Hindlimb muscle (tissue), 1 donor: ENCODE measurements around the gene TRABD. TPM values are rescaled to one million over a fixed set of nuclear protein-coding genes. Genes with fewer than 3 reads are reported as not detected.

Source experiments
- DNase-seq: peaks from one replicate; pipeline ENCODE4 v3.0.0-alpha.2; 2013
- polyA plus RNA-seq: library from polyadenylated mRNA; unstranded; fragments of 120-200 nt; gene quantifications from one replicate; pipeline ENCODE4 v1.2.1, GENCODE V29; 2013; ENCODE audit not compliant: insufficient read length

The TRABD gene
- polyA plus RNA-seq, 1 donor: 23.3 TPM

DNA sequence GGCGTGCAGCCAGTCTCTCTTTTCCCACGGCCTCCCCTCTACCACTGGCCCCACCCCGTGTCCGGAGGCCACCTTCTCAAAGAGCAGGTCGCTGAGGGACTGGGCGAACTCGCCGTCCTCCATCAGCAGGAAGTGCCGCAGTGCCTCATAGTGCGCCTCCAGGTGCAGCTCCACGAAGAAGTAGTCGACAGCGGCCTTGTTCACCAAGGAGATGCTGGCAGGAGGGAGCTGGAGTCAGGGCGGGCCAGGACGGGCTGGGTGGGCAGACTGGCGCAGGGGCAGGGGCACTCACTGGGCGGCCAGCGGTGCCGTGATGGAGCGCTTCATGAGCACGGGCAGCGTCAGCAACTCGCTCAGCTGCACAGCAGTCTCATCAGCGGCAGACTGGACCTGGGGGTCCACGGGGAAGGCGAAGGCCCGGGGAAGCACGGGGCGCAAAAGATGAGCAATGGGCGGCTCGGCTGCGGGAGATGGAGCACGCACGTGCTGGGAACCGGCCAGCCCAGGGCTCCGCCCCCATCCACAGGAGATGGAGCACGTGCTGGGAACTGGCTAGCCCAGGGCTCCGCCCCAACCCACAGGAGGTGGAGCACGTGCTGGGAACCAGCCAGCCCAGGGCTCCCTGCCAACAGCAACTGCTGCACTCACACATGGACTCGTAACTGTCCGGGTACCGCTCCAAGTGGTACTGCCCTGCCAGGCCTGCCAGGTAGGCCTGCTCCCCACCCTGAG lies 33.4 kb downstream of the TRABD start:
- DNase-seq: no peak

- DNase-seq: no peak
Observed at GRCh38 chr22:50219800-50220602, 34.3 kb downstream of the TRABD start.

GRCh38 chr22:50220603-50221409 lies 35.1 kb downstream of the TRABD start:
- no peak for DNase-seq

DNA sequence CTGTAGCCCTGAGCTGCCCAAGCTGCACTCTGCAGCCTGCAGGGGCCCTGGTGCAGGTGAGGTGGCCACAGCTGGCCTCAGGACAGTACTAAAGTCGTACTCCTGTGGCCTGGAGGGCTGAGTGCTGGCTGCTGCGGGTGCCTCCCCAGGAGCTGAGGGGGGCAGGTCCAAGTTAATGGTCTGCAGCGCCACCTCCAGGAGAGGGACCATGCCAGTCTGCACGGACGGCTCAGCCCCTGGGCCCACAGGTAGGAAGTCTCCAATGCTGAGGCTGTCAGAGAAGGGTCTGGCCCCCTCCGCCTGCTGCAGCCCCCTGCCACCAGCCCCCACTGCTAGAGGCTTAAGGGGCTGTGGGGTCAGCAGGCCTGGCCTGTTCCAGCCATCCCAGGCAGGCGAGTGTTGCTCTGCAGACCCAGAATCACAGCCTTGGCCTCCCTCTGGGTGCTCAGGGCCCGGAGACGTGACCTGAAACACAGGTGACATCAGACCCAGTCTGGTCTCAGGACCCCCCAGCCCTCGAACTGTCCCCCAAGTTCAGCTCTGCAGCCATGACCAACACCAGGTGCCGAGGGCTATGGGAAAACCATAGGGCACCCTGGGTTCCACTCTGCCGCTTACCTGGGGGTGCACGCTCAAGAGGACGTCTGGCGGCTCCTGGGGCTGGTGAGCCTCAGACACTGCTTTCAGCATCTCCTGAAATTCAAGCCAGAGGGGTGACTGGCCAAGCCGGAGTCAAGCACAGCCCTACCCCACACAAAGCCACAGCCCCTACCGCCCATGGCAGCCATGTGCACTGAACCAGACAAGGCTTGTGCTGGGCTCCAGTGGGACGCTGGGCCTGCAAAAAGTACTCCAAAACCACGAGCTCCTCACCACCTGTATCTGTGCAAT lies 35.9 kb downstream of the TRABD start:
- no peak for DNase-seq

- DNase-seq: no peak
Observed at GRCh38 chr22:50222508-50222907, 36.8 kb downstream of the TRABD start.

DNA sequence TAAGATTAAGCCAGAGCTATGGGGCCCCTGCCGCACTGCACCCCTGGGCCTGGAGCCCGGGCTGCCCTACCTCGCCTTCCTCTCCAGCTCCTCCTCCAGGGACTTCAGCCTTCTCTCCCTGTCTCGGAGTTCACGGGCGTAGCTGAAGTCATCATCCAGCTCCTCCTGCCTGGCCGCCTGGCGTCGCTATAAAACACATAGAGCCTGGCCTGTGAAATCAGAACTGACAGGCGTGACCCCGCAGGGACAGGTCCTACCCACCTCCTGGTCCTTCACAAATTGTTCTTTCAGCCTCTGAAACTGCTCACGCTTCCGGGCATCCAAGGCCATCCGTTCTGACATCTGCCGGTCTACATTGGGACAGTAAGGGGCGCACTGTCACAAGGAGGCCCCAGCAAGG lies 38.4 kb downstream of the TRABD start:
- DNase-seq: no peak

GRCh38 chr22:50225200-50225969 lies 39.7 kb downstream of the TRABD start:
- no peak for DNase-seq

- DNase-seq: no peak
Observed at GRCh38 chr22:50226063-50226874, 40.6 kb downstream of the TRABD start.

- DNase-seq: no peak
Observed at GRCh38 chr22:50226875-50227165, 41.1 kb downstream of the TRABD start.

DNA sequence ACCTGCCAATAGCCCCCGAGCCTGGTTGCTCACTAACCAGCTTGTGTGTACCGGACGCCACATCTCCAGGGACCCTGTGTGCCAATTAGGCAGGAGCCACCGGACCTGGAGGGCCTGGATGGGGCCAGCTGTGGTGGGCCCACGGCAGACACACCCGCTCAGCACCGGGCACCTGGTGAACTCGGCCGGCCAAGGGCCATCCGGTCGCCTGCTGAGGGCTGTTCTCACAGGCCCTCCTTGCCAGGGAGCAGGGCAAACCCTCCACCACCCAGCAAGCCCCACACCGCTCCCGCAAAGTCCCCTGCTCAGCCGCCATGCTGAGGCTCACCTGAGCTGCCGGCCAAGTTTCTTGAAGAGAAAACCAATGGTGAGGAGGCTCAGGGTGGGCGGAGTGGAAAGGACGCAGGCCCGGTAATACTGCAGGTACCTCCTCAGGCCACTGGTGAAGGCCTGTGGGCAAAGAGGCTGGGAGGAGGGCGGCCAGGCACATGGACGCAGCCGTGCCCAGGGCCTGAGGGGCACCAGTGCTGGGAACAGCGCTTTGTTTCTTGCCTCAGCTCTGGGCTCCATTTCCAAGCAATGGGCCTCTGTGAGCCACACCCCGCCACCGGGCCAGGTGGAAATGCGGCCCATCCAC lies 42.0 kb downstream of the TRABD start:
- no peak for DNase-seq

GRCh38 chr22:50228366-50228765 lies 42.7 kb downstream of the TRABD start:
- no peak for DNase-seq

DNA sequence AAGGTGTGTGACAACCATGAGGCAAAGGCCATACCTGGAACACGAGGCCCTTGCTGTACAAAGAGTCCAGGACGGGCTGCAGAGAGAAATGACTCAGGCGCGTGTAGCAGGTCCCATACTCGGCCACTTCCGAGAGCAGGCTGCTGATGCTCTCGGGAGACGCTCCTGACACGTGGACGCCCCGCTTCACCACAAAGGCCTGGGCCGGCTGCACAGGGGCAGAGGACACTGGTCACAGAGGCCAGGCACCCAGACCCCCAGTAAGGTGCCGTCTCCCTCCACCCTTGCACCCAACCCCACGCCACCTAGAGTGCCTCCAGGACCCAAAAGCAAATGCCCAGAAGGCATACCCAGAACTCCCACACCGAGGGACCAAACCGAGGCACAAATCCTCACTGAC lies 43.7 kb downstream of the TRABD start:
- no peak for DNase-seq

- no peak for DNase-seq
Observed at GRCh38 chr22:50232481-50233151, 46.9 kb downstream of the TRABD start.

DNA sequence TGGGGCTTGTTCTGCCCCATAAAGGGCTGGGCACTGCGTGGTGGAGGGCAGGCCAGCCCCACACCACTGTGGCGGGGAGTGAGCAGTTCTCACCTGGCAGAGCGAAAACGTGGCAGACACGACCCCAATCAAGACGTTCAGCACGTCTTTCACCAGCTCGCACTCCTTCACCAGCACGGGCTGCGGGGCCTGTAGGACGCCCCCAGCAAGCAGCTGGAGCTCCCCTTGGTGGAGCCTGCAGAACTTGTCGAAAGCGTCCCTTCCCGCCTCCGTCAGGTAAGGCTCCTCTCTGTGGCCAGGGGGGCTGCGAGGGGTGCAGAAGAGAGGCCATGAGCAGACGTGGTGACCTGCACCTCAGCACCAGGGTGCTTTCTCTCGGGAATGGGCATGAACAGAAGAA lies 47.5 kb downstream of the TRABD start:
- no peak for DNase-seq

DNA sequence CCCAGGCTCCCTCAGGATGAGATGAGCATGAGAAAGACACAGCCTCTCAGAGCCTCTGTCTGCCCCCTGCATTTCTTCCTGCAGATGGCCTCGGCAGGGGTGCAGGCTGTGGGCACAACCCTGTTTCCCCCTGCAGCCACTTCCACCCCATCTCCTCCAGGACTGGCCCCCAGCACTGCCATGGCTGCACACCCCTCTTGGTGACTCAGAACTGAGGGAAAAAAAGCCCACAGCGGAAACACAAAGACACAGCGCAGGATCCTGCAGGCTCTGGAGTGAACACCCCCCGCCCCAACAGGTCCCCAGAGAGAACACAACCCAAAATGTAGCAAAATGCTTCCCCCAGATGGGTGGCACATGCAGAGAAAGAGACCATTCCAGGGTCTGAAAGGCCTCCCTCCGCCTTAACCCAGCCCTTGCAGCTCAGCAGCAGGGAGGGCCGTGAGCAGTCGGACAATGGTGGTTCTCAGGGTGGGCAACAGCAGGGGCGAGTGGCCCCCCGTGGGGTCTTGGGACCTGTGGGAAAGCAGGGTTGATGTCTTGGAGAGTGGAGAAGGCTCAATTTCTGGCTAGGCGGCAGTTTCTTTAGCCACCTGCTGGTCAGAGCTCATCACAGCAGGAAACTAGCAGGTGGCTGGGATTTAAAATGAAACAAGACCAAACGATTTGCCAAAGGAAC lies 51.2 kb downstream of the TRABD start:
- DNase-seq: no peak

- no peak for DNase-seq
Observed at GRCh38 chr22:50238755-50239154, 53.0 kb downstream of the TRABD start.

GRCh38 chr22:50242406-50242949 lies 56.8 kb downstream of the TRABD start:
- no peak for DNase-seq

DNA sequence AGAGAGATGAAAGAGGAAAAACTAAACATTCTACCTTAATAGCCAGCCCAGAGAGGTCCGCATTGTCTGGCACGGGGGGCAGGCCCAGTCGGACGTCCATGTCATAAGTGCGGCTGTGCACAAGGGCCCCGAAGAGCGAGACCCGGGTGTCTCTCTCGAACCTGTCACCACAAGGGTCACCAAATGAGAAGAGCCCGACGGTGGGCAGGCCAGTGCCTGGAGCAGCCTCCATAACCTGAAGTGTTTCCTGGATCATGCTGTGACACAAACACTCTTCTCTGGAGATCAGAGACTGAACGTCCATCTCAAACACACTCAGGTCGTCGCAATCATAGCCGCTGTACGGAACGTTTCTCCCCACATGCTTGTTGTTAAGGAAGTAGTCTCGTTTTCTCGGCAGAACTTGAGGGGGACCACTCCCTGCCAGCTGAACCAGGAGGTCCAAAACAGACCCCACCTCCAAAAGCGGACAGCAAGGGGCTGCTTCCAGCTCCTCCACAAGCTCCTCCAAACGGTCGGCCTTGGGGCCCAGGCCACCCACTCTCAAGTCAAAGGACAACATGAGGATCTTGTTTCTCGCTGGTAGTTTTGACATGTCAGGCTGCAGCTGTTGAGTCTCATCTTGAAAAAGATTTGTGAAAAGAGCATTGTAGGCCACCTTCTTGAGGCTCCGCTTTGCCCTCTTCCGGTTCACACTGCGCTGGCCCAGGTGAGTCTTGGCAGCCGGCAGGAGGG lies 58.1 kb downstream of the TRABD start:
- no peak for DNase-seq
